ENCODE results near the gene PDAP1. TPM values are rescaled to one million over a fixed set of nuclear protein-coding genes. Genes with fewer than 3 reads are reported as not detected.
A peak's percentile ranks its signal among the peaks of the same experiment; 100 is the strongest.

The PDAP1 gene
- total RNA-seq, 1 donor = 33.7 TPM

DNA sequence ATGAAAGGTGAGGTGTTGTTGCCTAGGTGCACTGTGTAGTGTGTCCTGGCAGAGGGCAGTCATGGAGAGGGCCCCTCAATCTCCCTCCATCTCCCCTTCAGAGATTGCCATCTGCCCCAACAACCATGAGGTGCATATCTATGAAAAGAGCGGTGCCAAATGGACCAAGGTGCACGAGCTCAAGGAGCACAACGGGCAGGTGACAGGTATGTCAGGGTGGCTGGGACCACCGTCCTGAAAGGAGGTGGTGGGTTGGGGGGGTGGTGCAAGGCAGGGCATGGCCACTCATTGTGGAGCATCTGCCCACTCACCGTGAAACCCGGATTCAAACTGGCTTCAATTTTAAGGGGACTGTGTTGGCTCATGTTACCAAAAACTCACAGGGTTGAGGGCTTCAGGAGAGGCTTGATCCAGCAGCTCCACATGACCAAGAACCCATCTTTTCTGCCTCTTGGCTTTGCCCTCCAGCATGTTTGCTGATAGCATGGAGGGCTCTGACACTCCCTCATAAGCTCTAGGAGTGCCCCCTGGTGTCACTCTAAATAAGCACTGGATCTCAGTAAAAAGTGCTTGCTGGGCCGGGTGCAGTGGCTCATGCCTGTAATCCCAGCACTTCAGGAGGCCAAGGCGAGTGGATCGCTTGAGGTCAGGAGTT lies 21.7 kb downstream of the PDAP1 start:
- H3K36me3 ChIP-seq (ENCODE audit: insufficient read depth, low read length) = peaks cover 58% of the 10 kb centered on the region
- H2AFZ ChIP-seq (ENCODE audit: low read length) = no peak overlapping the region
- H3K9me3 ChIP-seq (ENCODE audit: low read depth, low read length) = no peaks in the 10 kb centered on the region
- H3K4me2 ChIP-seq (ENCODE audit: insufficient read depth, low read length) = no peak overlapping the region
- TF ChIP-seq, protein P1, sequence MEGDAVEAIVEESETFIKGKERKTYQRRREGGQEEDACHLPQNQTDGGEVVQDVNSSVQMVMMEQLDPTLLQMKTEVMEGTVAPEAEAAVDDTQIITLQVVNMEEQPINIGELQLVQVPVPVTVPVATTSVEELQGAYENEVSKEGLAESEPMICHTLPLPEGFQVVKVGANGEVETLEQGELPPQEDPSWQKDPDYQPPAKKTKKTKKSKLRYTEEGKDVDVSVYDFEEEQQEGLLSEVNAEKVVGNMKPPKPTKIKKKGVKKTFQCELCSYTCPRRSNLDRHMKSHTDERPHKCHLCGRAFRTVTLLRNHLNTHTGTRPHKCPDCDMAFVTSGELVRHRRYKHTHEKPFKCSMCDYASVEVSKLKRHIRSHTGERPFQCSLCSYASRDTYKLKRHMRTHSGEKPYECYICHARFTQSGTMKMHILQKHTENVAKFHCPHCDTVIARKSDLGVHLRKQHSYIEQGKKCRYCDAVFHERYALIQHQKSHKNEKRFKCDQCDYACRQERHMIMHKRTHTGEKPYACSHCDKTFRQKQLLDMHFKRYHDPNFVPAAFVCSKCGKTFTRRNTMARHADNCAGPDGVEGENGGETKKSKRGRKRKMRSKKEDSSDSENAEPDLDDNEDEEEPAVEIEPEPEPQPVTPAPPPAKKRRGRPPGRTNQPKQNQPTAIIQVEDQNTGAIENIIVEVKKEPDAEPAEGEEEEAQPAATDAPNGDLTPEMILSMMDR (IDR thresholded peaks at IDR 0.05; ENCODE audit: extremely low read depth, low read depth, low read length) = peak; percentile 29
- DNase-seq (ENCODE audit: insufficient read length, low spot score, missing footprints) = peak; percentile 86
- H3K4me3 ChIP-seq (ENCODE audit: insufficient read depth, low read length) = no peak overlapping the region
- peaks cover 46% of the 10 kb centered on the region for H3K79me2 ChIP-seq (ENCODE audit: insufficient read depth, low read length)
- H3K27me3 ChIP-seq (ENCODE audit: insufficient read depth, low read length) = no peaks in the 10 kb centered on the region
- H3K4me1 ChIP-seq (ENCODE audit: insufficient read depth, low read length) = no peaks in the 10 kb centered on the region
- no peak overlapping the region for H3K27ac ChIP-seq (ENCODE audit: low read depth, low read length)
- H4K20me1 ChIP-seq (ENCODE audit: insufficient read depth, low read length) = peaks cover 38% of the 10 kb centered on the region

DNA sequence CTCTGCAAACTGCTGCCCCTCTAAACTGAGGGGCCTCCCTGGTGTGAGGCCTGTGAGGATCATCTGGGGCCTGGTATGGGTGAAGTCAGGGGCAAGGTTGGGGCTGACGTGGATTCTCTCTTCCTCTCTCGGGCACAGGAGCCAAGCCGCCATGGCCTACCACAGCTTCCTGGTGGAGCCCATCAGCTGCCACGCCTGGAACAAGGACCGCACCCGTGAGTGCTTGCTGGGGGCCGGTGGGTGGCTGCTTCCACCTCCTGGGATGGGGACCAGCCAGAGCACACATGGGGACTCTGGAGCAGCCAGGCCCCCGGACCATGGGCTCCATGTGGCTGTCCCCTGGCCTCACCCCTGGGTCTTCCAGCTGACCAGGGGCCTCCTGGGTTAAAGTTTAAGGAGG lies 22.8 kb downstream of the PDAP1 start:
- Histone ChIP-seq H3K79me2 (ENCODE audit: insufficient read depth, low read length) (peaks cover 52% of the 10 kb centered on the region), H3K9me3 (ENCODE audit: low read depth, low read length) (no peaks in the 10 kb centered on the region), H3K4me3 (ENCODE audit: insufficient read depth, low read length) (no peak overlapping the region), H2AFZ (ENCODE audit: low read length) (no peak overlapping the region), H3K27me3 (ENCODE audit: insufficient read depth, low read length) (no peaks in the 10 kb centered on the region), H3K36me3 (ENCODE audit: insufficient read depth, low read length) (peaks cover 58% of the 10 kb centered on the region), H3K4me2 (ENCODE audit: insufficient read depth, low read length) (no peak overlapping the region), H4K20me1 (ENCODE audit: insufficient read depth, low read length) (peaks cover 45% of the 10 kb centered on the region), H3K4me1 (ENCODE audit: insufficient read depth, low read length) (peaks cover 6% of the 10 kb centered on the region), H3K27ac (ENCODE audit: low read depth, low read length) (no peak overlapping the region)
- TF ChIP-seq, protein P1 (IDR thresholded peaks at IDR 0.05; ENCODE audit: extremely low read depth, low read depth, low read length) = no peak
- peak; percentile 61 for DNase-seq (ENCODE audit: insufficient read length, low spot score, missing footprints)

DNA sequence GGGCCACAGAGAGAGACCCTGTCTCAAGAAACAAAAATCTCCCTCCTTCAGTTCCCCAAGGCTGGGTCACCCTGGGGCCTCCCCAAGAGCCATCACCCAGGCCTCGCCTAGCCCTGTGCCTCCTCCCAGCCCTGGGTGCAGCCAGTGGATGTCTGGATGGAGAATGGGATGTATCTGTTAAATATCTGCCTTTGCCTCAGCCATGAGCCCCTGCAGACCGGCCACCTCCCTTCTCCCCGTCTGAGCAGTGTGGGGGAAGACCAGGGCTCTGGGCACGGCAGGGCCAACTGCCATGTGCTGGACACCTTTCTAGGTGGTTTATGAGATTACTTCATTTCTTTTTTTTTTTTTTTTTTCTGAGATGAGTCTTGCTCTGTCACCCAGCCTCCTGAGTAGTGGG lies 23.9 kb downstream of the PDAP1 start:
- no peak for DNase-seq (ENCODE audit: insufficient read length, low spot score, missing footprints)
- Histone ChIP-seq H4K20me1 (ENCODE audit: insufficient read depth, low read length) (peaks cover 55% of the 10 kb centered on the region), H3K79me2 (ENCODE audit: insufficient read depth, low read length) (peaks cover 60% of the 10 kb centered on the region), H3K27ac (ENCODE audit: low read depth, low read length) (no peak overlapping the region), H3K4me2 (ENCODE audit: insufficient read depth, low read length) (no peak overlapping the region), H3K27me3 (ENCODE audit: insufficient read depth, low read length) (no peaks in the 10 kb centered on the region), H3K9me3 (ENCODE audit: low read depth, low read length) (no peaks in the 10 kb centered on the region), H3K4me3 (ENCODE audit: insufficient read depth, low read length) (no peak overlapping the region), H3K4me1 (ENCODE audit: insufficient read depth, low read length) (peaks cover 17% of the 10 kb centered on the region), H2AFZ (ENCODE audit: low read length) (no peak overlapping the region), H3K36me3 (ENCODE audit: insufficient read depth, low read length) (peaks cover 51% of the 10 kb centered on the region)
- TF ChIP-seq, protein P1 (IDR thresholded peaks at IDR 0.05; ENCODE audit: extremely low read depth, low read depth, low read length) = no peak

DNA sequence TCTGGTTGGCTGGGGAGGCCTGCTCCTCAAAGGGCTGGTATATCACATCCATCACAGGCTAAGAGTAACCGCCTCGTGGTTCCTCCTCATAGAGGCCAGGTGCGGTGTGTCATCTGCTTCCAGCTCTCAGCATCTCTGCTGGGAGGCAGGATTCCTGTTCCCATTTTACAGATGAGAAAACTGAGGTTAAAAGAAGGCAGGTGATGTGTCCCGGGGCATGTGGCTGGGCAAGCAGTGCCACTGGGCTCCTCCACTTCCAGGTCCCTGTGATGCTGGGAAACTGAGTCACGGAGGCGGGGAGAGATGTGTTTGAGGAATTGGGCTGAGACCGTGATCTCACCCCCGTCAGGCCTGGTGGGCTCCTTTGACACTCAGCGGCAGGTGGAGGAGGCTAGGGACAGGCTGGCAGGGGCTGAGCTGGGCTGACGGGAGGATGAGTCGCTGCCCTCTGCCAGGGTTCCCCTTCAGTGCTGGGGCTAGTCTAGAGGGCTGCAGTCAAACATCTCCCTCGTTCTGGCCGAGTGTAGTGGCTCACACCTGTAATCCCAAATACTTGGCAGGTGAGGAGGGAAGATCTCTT lies 24.5 kb downstream of the PDAP1 start:
- Histone ChIP-seq H3K79me2 (ENCODE audit: insufficient read depth, low read length) (peaks cover 60% of the 10 kb centered on the region), H3K27me3 (ENCODE audit: insufficient read depth, low read length) (no peaks in the 10 kb centered on the region)

More for the DNA sequence above, 24.5 kb downstream of the PDAP1 start:
- H3K36me3 ChIP-seq (ENCODE audit: insufficient read depth, low read length) = peaks cover 47% of the 10 kb centered on the region
- no peak for DNase-seq (ENCODE audit: insufficient read length, low spot score, missing footprints)
- H2AFZ ChIP-seq (ENCODE audit: low read length) = no peak overlapping the region
- H3K4me2 ChIP-seq (ENCODE audit: insufficient read depth, low read length) = no peak overlapping the region
- peaks cover 61% of the 10 kb centered on the region for H4K20me1 ChIP-seq (ENCODE audit: insufficient read depth, low read length)
- TF ChIP-seq, protein P1 (IDR thresholded peaks at IDR 0.05; ENCODE audit: extremely low read depth, low read depth, low read length) = no peak
- H3K4me1 ChIP-seq (ENCODE audit: insufficient read depth, low read length) = peaks cover 23% of the 10 kb centered on the region
- H3K4me3 ChIP-seq (ENCODE audit: insufficient read depth, low read length) = no peak overlapping the region
- H3K27ac ChIP-seq (ENCODE audit: low read depth, low read length) = no peak overlapping the region
- H3K9me3 ChIP-seq (ENCODE audit: low read depth, low read length) = no peaks in the 10 kb centered on the region
